Activated naive CD8-positive, alpha-beta T cell treated with anti-CD3 and anti-CD28 coated beads, Interleukin-2, amount 50 U/mL, for 24 hours (primary cell): ENCODE data around the gene MIPEP.
"Not testable (repeated sequence)": the region's sequence is repeated elsewhere in the genome, so short reads cannot be mapped to it uniquely, and the experiment has no call there.

ENCODE experiments used
- ATAC-seq: fragments of 150-1000 bp; cut with Tn5 transposase; one replicate; pipeline ENCODE4 v1.10.0; 2021
- DNase-seq: peaks from one replicate; pipeline ENCODE4 v3.0.0; 2021
- H3K27ac Mint-ChIP-seq: one replicate; pipeline ENCODE4 v1.8.0; 2021; ENCODE audit warnings: mild to moderate bottlenecking, mixed read lengths
- H3K27me3 Mint-ChIP-seq: one replicate; pipeline ENCODE4 v1.8.0; 2021; ENCODE audit warnings: mixed read lengths
- H3K36me3 Mint-ChIP-seq: one replicate; pipeline ENCODE4 v1.8.0; 2021; ENCODE audit warnings: low read depth, mixed read lengths
- H3K4me1 Mint-ChIP-seq: one replicate; pipeline ENCODE4 v1.8.0; 2021; ENCODE audit warnings: mixed read lengths
- H3K4me3 Mint-ChIP-seq: one replicate; pipeline ENCODE4 v1.8.0; 2021; ENCODE audit warnings: mild to moderate bottlenecking, moderate library complexity, mixed read lengths
- H3K9me3 Mint-ChIP-seq: one replicate; pipeline ENCODE4 v1.8.0; 2021; ENCODE audit warnings: mixed read lengths

MIPEP gene

DNA sequence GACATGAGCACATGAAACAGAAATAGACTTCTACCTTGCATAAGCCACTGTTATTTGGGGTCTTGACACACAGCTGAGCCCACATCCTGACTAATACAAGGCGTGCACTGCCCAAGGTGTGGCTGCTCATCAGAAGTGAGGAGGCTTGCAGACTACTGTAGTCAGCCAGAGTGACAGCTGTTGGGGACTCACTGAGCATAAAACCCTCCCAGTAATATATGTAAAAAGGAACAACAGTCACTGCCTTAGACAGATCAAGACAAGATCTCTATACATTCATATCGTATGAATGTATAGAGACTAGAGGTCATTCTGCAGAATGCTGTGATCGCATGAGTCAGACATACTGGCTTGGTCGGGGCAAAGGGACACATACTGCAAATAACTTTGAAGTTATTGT lies 12.2 kb upstream of the MIPEP start:
- ATAC-seq (peak; percentile 17), DNase-seq (no peak)
- no peaks in the 10 kb centered on the region for H3K9me3 Mint-ChIP-seq
- peaks cover 37% of the 10 kb centered on the region for H3K27me3 Mint-ChIP-seq
- no peaks in the 10 kb centered on the region for H3K36me3 Mint-ChIP-seq
- H3K27ac Mint-ChIP-seq = no peak overlapping the region
- H3K4me1 Mint-ChIP-seq = peaks cover 6% of the 10 kb centered on the region
- H3K4me3 Mint-ChIP-seq = no peak overlapping the region

DNA sequence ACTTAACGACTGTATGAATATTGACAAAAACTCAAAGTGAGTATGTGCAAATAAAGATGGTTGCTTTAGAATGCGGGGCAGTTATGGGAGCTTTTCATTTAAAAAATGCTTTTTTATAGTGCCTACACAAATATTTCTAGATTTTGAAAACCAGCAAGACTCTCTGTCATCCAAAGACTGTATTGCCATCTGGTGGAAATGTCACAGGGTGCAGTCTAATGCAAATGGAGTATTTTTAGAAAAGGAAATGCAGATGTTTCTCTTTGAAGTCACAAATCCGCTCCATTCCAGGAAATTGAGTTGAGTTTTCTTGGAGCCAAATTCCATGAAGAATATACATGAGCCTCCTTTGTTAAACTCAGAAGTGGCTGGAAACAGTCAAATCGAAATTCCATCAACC lies 10.4 kb upstream of the MIPEP start:
- H3K27me3 Mint-ChIP-seq = peaks cover 28% of the 10 kb centered on the region

DNA sequence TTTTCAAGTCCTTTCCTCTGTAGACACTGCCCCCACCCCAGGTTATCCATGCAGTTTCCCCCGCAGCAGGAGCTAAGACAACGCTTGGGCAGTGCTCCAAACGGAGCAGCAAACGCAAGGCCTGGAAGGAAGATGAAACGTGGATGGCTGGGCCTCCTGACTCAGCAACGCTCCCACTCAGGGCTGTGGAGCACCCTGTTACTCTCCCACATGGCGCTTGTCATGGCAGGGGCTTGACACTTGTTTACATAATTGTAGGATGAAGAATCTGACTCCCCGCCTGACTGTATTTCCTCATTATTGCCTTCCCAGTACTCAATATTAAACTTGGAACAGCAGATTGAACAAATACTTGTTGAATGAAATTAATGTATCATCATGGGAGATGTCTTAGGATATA lies 8.9 kb upstream of the MIPEP start:
- H3K9me3 Mint-ChIP-seq = no peaks in the 10 kb centered on the region
- H3K4me3 Mint-ChIP-seq = no peak overlapping the region
- no peak overlapping the region for H3K27ac Mint-ChIP-seq
- H3K36me3 Mint-ChIP-seq = no peaks in the 10 kb centered on the region
- H3K27me3 Mint-ChIP-seq = peaks cover 17% of the 10 kb centered on the region
- ATAC-seq = no peak
- H3K4me1 Mint-ChIP-seq = peaks cover 3% of the 10 kb centered on the region
- no peak for DNase-seq

More for the DNA sequence above, 10.4 kb upstream of the MIPEP start:
- ATAC-seq = peak; percentile 34
- no peak overlapping the region for H3K4me3 Mint-ChIP-seq
- H3K36me3 Mint-ChIP-seq = no peaks in the 10 kb centered on the region
- no peak overlapping the region for H3K27ac Mint-ChIP-seq
- peaks cover 6% of the 10 kb centered on the region for H3K4me1 Mint-ChIP-seq
- DNase-seq = peak; percentile 24
- no peaks in the 10 kb centered on the region for H3K9me3 Mint-ChIP-seq

DNA sequence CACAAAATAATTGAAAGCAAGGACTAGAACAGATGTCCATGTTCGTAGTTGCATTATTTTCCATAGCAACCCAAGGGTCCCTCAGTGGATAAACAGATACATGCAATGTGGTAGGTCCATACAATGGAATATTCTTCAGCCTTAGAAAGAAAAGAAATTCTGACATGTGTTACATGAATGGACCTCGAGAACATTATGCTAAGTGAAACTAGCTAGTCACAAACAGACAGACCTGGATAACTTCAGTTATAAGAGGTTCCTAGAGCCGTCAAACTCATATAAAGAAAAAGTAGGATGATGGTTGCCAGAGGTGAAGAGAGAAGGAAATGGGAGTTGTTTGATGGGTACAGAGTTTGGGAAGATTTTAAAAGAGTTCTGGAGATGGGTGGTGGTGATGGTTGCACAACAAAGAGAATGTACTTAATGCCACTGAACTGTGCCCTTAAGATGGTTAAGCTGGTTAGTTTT lies 8.3 kb upstream of the MIPEP start, which contains the start of gene C1QTNF9B:
C1QTNF9B (minus strand) TSS at position 51 of the 468 bp plus-strand sequence.
- not testable (repeated sequence) for ATAC-seq, H3K36me3 Mint-ChIP-seq, H3K9me3 Mint-ChIP-seq, DNase-seq, H3K4me3 Mint-ChIP-seq, H3K4me1 Mint-ChIP-seq, H3K27ac Mint-ChIP-seq
- H3K27me3 Mint-ChIP-seq = peaks cover 11% of the 10 kb centered on the region

DNA sequence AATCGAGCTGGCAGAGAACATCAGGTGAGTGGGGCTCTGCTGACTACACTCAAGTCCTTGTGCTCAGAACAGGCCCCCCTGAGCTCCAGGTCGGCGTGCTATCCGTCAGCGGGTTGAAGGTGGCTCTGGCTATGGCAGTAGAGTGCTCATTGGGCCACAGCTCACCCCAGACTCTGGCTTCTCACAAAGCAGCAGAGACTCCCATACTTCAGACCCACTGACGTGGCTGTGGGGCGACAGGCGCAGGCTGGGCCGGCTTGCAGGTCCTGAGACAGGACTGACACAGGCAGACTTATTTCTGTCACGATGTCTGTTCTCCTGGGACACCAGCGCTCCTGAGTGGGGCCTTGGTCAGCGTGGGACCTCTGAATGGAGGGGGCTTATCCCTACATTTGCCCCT lies 5.5 kb upstream of the MIPEP start:
- H3K36me3 Mint-ChIP-seq, ATAC-seq, H3K9me3 Mint-ChIP-seq, DNase-seq, H3K27ac Mint-ChIP-seq, H3K4me1 Mint-ChIP-seq, H3K27me3 Mint-ChIP-seq, H3K4me3 Mint-ChIP-seq: not testable (repeated sequence)

DNA sequence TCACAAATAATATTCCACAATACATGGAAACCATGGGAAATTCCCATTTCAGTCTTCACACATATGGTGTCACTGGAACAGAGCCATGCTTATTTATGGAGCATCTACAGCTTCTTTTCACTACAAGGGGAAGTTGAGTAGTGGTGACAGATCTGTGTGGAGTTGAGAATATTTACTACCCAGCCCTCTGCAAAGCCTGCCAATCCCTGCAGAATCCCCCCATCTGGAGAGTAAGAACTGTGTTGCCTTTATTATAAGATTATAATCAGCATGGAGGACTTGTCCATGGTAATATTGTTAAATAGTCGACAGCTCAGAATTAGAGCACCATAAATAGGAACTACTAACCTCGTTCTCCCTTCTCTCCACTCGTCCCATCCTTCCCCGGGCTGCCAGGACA lies 4.6 kb upstream of the MIPEP start:
- H3K27me3 Mint-ChIP-seq, H3K4me3 Mint-ChIP-seq, H3K36me3 Mint-ChIP-seq, H3K4me1 Mint-ChIP-seq, ATAC-seq, H3K9me3 Mint-ChIP-seq, H3K27ac Mint-ChIP-seq, DNase-seq: not testable (repeated sequence)

DNA sequence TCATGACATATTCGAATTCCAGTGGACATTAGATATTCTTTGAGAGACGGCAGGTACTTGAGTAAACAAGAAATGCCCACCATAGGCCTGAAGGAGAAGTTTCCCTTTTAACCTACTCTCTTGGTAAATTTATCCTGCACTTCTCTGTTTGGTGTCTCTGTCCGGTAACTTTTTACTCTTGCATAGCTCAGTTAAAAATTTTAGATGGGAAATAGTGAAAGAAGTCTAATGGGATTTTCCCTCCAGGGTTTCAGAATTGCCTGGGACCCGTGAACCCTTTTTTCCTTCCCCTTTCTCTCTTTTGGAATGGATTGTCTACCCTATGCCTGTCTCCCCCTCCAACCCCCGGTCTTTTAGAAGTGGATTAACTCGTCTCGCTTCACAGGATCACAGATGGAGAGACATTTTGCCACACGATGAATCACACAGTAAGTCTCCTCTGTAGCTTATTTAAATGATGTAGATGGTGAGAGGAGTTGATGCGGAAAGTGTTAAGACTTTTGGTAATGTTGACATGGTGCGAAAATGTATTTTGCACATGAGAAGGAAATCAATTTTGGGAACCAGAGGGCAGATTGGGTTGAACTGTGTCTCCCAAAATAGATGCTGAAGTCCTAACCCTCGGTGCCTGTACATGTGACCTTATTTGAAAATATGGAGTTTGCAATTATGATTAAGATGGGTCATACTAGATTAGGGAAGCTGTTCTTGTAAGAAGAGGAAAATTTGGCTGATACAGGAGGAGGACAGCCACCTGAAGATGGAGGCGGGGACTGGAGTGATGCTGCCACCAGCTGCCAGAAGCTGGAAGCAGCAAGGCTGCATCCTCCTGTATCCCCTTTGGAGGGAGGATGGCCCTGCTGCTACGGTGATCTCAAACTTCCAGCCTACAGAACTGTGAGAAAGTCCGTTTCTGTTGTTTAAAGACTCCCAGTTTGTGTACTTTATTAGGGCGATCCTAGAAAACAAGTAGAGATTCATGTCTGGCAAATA lies 711 bp upstream of the MIPEP start:
- Mint-ChIP-seq H3K4me1 (peaks cover 25% of the 10 kb centered on the region), H3K4me3 (peak overlapping the region; percentile 83), H3K27ac (peak overlapping the region; percentile 69), H3K9me3 (no peaks in the 10 kb centered on the region), H3K27me3 (no peaks in the 10 kb centered on the region), H3K36me3 (peaks cover 3% of the 10 kb centered on the region)
- ATAC-seq (no peak), DNase-seq (no peak)

DNA sequence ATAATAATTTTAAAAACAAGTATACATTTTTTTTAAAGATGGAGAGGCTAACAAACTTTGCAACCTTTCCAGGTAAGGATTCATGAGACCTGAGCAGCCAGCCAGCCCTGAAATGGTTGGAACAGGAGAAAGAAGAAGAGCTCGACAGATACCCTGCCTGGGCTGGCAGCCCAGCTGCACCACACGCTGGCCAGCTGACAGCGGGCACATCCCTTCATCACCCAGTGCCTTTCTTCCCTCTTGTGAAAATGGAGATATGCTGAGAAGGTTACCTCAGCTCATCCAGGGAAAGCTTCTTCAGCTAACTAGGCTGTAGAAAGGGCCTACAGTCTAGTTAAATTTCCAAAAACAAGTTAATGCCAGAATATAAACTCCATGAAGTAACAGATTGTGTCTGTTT lies 4.8 kb downstream of the MIPEP start:
- Mint-ChIP-seq H3K4me1 (peaks cover 21% of the 10 kb centered on the region), H3K36me3 (peaks cover 18% of the 10 kb centered on the region)
- not testable (repeated sequence) for DNase-seq, ATAC-seq, H3K4me3 Mint-ChIP-seq, H3K27me3 Mint-ChIP-seq, H3K27ac Mint-ChIP-seq, H3K9me3 Mint-ChIP-seq

DNA sequence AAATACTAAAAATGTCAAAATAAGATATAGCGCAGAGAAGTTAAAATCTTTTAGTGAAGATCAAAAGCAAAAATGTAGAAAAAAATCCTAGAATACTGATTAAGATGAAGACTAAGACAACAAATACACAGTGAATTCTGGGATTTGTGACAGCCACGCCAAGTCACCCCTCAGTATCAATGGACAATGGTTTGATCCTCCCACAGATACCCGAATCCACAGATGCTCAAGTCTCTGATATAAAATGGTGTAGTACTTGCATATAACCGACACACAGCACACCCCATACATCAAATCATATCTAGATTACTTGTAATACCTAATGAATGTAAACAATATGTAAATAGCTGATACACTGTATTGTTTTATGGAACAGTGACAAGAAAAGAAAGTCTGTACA lies 5.9 kb downstream of the MIPEP start:
- H3K9me3 Mint-ChIP-seq = no peaks in the 10 kb centered on the region
- ATAC-seq (no peak), DNase-seq (no peak)
- H3K36me3 Mint-ChIP-seq = peaks cover 23% of the 10 kb centered on the region
- no peak overlapping the region for H3K27ac Mint-ChIP-seq
- no peaks in the 10 kb centered on the region for H3K27me3 Mint-ChIP-seq
- H3K4me3 Mint-ChIP-seq = no peak overlapping the region
- H3K4me1 Mint-ChIP-seq = peaks cover 18% of the 10 kb centered on the region

DNA sequence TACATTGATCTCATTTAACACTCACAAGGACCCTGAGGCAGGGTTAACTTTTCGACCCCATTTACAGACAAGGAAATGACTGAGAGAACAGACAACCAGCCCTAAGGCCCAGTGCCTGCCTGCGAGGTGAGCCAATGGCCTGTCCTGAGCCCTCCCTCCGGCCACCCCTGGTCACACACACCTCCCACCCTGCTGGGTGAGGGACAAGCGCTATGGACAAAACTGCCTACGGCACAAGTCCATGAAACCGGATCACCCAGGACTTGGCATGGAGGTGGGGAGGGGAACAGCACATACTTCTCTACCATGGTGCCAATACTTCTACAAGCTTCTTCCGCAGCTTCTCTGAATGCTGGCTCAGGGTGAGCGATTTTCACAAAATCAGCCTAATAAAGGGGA lies 7.8 kb downstream of the MIPEP start:
- not testable (repeated sequence) for DNase-seq, H3K27me3 Mint-ChIP-seq, H3K4me3 Mint-ChIP-seq, H3K27ac Mint-ChIP-seq, H3K4me1 Mint-ChIP-seq, ATAC-seq, H3K9me3 Mint-ChIP-seq
- peaks cover 23% of the 10 kb centered on the region for H3K36me3 Mint-ChIP-seq

DNA sequence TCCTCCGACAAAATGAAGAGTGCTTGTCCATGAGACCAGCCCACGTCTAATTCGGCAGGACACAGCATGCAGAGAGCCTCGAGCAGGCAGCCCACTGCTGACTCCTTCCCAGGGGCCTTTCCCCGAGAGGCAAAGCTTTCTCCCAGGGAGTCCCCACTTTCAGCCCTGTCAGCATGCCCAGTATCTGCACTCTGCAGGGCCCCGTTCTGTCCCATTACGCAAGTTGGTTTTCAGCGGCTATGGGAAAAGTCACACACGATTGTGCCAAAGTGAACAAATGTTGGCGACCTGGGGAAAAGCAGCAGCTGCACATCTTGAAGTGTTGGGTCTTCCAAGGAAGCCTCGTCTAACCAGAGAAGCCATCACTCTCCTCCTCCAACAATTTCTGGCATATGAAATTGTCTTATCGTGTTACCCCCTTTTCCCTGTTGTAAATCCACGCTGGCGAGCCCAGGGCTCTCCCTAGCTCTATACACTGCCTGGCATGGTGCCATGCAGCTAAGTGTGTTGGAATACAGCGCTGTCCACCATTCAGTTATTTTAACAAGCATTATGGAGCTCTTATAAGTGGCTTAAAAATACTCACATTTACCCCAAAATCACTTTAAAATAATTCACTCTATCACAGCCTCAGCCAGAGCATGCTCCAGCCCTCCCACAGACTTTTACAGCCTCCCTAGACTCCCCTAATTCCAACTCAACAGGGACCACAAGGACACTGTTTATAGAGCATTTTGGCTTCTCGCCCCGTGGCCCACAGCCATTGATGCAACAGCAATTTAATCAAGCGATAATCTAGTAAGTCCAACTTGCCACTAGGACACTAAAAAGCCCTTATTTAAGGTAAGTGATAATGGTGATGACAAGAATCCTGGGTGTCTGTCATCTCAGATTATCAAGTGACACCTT lies 8.5 kb downstream of the MIPEP start:
- H3K4me1 Mint-ChIP-seq, DNase-seq, H3K27ac Mint-ChIP-seq, ATAC-seq, H3K27me3 Mint-ChIP-seq, H3K9me3 Mint-ChIP-seq, H3K4me3 Mint-ChIP-seq: not testable (repeated sequence)
- peaks cover 23% of the 10 kb centered on the region for H3K36me3 Mint-ChIP-seq

DNA sequence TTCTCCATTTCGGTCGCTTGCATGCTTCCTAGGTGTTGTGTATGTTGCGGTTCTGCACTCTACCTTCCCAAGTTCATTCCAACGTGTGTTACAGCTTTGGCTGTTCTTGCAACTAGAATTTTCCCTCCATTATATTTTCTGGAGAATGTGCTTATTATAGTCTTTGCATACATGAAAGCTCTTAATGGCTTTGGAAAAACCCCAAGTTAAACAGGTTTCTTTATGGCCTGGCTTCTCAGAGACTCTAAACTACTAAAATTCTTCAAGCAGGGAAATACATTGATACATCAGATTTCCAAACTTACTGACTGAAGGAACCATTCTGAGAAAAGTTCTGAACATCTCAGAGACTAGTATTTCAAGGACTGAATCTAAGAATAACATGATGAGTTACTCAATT lies 11.9 kb downstream of the MIPEP start:
- no peak overlapping the region for H3K27ac Mint-ChIP-seq

DNA sequence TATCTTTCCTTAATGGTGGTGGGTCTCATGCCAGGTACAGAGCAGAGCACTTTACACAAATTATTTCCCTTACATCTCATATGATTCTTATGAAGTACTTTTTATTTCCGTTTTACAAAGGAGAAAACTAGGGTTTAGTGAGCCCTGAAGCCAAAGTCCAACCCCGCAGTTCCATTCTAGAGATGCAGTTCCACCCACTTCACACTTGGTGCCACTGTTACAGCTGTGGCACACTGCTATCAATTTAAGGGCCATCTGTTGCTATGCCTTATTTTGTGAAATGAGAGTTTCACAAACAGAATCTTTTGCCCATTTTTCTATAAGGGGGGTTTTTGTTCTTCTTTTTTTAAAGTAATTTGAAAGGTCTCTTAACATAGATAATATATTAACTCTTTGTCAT lies 12.9 kb downstream of the MIPEP start:
- DNase-seq (no peak), ATAC-seq (no peak)
- Mint-ChIP-seq H3K36me3 (peaks cover 7% of the 10 kb centered on the region), H3K27me3 (no peaks in the 10 kb centered on the region), H3K27ac (no peak overlapping the region), H3K4me3 (no peak overlapping the region), H3K4me1 (no peaks in the 10 kb centered on the region), H3K9me3 (no peaks in the 10 kb centered on the region)

More for the DNA sequence above, 11.9 kb downstream of the MIPEP start:
- peaks cover 13% of the 10 kb centered on the region for H3K36me3 Mint-ChIP-seq
- ATAC-seq (no peak), DNase-seq (no peak)
- H3K27me3 Mint-ChIP-seq = no peaks in the 10 kb centered on the region
- no peaks in the 10 kb centered on the region for H3K9me3 Mint-ChIP-seq
- no peaks in the 10 kb centered on the region for H3K4me1 Mint-ChIP-seq
- H3K4me3 Mint-ChIP-seq = no peak overlapping the region

DNA sequence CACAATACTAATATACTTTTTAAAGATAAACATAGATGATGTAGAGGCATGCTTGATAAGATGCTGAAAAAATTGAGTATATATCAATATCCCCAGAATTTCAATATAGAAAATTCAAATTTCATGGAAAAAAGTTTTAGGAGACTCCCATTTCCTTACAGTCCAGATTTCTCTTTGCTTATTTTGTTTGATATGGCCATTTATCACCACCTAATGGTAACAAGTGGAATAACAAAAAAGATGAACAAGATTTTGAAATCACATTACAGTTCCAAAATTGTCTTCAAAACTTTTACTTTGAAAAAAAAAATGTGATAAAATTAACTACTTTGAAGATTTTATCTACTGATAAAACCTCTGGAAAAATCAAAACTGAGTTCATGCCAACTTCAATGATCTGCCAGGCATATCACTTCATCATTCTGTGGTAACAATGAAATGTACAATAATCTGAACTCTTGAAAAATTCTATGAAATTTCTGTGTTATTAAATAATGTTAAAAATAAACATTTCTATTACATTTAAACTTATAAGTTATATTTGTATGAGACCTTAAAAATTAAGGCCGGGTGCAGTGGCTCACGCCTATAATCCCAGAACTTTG lies 17.5 kb downstream of the MIPEP start:
- DNase-seq = no peak
- no peak overlapping the region for H3K27ac Mint-ChIP-seq
- H3K27me3 Mint-ChIP-seq = no peaks in the 10 kb centered on the region
- no peaks in the 10 kb centered on the region for H3K9me3 Mint-ChIP-seq
- no peak for ATAC-seq
- peaks cover 4% of the 10 kb centered on the region for H3K36me3 Mint-ChIP-seq
- H3K4me1 Mint-ChIP-seq = no peaks in the 10 kb centered on the region
- no peak overlapping the region for H3K4me3 Mint-ChIP-seq
